Thyroid gland (tissue), 4 donors: ENCODE results near the gene AMDHD1.

Experiments
- POLR2A ChIP-seq, 2 donors: fragments of 450-650 bp; IDR thresholded peaks; one replicate each; pipeline ENCODE4 v1.6.1; 2017; ENCODE audit warnings: antibody characterized with exemption in 2 of 2, mild to moderate bottlenecking in 2 of 2, moderate library complexity in 1 of 2
- TF ChIP-seq, protein P1 (sequence below), 6 experiments: fragments of 200-600 bp in 3 of 6; fragments of 450-650 bp in 3 of 6; sonication (generic) in 3 of 6; IDR thresholded peaks; one replicate each; pipeline ENCODE4 v1.5.1; 2016 to 2019; ENCODE audit warnings: antibody characterized with exemption in 6 of 6, mild to moderate bottlenecking in 2 of 6, inconsistent platforms in 1 of 6, moderate library complexity in 1 of 6

DNA sequence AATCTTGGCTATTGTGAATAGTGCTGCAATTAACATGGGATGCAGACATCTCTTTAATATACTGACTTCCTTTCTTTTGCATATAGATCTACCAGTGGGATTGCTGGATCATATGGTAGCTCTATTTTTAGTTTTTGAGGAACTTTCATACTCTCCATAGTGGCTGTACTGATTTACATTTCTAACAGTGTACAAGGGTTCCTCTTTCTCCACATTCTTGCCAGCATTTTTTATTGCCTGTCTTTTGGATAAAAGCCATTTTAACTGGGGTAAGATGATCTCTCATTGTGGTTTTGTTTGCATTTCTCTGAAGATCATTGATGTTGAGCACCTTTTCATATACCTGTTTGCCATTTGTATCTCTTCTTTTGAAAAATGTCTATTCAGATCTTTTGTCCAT is 8.4 kb downstream of the AMDHD1 start:
- TF ChIP-seq, protein P1, sequence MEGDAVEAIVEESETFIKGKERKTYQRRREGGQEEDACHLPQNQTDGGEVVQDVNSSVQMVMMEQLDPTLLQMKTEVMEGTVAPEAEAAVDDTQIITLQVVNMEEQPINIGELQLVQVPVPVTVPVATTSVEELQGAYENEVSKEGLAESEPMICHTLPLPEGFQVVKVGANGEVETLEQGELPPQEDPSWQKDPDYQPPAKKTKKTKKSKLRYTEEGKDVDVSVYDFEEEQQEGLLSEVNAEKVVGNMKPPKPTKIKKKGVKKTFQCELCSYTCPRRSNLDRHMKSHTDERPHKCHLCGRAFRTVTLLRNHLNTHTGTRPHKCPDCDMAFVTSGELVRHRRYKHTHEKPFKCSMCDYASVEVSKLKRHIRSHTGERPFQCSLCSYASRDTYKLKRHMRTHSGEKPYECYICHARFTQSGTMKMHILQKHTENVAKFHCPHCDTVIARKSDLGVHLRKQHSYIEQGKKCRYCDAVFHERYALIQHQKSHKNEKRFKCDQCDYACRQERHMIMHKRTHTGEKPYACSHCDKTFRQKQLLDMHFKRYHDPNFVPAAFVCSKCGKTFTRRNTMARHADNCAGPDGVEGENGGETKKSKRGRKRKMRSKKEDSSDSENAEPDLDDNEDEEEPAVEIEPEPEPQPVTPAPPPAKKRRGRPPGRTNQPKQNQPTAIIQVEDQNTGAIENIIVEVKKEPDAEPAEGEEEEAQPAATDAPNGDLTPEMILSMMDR (IDR thresholded peaks at IDR 0.05): no peak
- TF ChIP-seq POLR2A (IDR thresholded peaks at IDR 0.05): no peak
